GF-D8 (cell line): ENCODE data around the gene SSC4D.

Experiments used
- DNase-seq: peaks from one replicate; lab custom pipeline; 2025; lab: John Stamatoyannopoulos, UW

The SSC4D gene

DNA sequence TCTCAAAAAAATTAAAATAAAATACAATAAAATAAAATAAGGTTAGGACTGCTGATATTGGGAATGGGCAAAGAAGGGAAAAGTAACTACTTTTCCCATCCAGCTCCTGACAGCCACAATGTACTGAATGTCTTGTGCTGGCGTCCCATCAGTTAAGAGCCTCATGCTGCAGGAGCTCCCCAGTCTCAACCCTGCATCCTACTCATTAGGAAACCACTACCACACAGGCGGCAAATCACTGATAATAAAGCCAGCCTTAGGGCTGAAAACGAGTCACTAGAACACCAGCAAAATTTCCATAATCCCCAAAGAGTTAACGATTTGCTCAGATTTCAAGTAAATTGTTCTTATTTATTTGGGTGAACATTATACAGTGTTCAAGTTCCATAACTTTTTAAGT lies 55.0 kb downstream of the SSC4D start:
- no peak for DNase-seq

DNA sequence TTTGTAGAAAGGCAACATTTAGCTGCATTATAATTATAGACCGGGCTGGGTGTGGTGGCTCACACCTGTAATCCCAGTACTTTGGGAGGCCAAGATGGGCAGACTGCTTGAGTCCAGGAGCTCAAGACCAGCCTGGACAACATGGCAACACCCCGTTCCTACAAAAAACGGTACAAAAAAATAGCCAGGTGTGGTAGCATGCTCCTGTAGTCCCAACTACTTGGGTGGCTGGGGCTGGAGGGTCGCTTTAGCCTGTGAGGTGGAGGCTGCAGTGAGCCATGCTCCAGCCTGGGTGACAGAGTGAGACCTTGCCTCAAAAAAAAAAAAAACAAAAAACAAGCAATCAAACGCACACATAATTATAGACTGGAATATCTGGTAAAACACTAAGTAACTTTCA lies 55.8 kb downstream of the SSC4D start:
- no peak for DNase-seq

DNA sequence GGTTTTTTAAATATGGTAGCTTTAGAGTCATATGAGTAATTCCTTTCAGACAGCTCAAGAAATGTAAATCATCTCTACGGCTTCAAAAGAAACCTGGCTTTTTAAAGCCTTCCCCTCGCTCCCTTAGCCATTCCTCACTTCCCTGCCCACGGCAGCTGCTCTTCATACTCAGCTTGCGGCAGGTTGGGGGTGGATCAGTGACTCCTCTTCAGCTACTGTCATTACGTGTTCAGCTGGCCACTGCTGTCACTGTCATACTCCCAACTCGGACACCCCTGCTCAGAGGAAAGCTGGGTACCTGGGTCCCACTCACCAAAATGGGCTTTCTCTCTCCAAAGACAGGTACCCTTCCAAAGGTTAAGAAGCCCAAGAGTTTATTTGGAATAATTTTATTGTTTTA lies 57.3 kb downstream of the SSC4D start:
- DNase-seq: no peak

DNA sequence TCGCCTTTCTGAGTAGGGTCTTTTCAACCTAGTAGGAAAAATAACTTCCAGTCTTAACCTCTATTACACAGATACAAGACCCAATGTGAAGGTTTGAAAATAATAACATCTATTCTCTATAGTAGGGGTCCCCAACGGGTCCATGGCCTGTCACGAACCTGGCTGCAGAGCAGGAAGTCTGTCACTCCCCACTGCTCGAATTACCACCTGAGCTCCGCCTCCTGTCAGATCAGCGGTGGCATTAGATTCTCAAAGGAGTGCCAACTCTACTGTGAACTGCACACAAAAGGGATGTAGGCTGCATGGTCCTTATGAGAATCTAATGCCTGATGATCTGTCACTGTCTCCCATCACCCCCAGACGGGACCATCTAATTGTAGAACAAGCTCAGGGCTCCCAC lies 58.1 kb downstream of the SSC4D start:
- no peak for DNase-seq

DNA sequence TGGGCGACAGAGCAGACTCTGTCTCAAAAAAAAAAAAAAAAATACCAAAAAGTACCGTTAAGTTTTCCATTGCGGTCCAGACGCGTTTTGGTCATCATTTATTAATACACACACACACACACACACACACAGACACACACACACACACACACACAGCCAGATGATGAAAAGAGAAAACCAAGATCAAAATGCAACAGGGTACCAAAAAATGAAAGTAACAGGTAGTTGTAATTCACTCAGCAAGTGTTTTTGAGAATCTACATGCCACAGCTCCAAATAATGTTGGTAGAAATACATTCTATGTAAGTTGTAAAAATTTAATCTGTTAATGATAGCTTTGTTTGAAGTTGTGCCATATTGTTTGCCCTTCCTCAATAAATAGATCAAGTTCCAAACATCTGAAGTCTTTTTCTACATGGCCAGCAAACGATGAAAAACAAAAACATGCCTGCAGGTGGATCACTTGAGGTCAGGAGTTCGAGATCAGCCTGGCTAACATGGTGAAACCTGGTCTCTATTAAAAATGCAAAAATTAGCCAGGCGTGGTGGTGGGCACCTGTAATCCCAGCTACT lies 60.1 kb downstream of the SSC4D start:
- DNase-seq: no peak

DNA sequence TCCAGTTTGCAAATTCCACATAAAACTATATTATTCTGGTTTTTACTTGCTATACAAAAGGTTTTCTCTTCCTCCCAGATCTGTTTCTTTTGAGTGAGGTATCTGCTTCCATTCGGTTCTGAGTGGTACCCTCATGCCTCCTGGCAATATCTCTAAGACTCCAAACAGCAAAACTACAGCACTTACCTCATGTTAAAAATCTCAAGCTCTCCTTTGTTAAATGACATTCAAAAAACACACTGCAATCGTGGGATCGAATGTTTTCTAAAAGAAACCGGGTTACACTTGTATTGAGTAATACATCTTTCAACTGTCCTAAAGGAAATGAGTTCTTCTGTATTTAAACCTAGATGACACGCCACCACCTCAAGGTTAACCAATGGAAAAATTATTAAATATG lies 61.8 kb downstream of the SSC4D start:
- DNase-seq: no peak

DNA sequence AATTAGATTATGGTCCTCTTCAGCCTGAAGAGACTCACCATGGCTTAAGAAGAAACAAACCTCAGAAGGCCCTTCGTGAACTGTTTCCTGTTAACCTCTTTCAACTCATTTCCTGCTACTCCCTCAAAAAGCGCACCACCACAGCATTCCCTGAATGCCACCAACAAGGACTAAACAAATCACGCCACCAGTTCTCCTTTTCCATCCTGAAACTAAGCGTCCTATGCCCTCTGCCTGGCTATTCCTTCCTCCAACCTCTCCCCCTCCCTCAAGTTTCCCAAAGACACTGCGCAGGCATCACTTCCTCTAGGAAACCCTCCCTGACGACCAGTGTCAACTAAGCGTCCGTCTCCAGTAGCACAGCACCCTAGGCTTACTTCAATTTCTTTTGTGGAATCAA lies 62.7 kb downstream of the SSC4D start:
- no peak for DNase-seq

DNA sequence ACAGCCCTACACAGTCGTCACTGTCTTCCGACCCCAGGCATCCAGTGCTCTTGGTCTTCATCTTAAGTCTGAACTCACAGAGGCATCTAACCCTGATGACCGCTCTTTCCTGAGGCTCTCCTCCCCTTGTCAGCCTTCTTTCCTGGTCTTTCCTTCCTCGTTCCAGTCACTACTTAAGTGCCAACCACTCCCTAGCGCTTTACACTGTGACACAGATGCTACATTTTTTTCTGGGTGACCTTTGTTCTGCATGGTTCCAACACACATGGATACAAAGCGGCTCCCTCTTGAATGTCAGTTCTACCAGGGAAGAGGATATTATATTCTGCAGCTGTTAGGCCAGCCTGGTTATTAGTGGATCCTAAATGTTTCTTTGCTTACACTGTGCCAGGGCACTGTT lies 63.4 kb downstream of the SSC4D start:
- DNase-seq: no peak

DNA sequence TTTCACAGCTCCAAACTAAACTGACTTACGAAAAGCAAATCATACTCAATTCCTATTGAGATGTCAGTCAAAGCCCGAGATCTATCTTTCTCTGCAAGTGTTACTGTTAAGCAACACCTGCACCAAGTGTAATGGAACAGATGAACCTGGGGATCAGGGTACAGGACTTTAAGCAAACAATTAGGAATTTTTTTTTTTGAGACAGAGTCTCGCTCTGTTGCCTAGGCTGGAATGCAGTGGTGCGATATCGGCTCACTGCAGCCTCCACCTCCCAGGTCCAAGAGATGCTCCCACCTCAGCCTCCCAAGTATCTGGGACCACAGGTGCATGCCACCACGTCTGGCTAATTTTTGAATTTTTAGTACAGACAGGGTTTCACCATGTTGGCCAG lies 65.6 kb downstream of the SSC4D start:
- DNase-seq: no peak

DNA sequence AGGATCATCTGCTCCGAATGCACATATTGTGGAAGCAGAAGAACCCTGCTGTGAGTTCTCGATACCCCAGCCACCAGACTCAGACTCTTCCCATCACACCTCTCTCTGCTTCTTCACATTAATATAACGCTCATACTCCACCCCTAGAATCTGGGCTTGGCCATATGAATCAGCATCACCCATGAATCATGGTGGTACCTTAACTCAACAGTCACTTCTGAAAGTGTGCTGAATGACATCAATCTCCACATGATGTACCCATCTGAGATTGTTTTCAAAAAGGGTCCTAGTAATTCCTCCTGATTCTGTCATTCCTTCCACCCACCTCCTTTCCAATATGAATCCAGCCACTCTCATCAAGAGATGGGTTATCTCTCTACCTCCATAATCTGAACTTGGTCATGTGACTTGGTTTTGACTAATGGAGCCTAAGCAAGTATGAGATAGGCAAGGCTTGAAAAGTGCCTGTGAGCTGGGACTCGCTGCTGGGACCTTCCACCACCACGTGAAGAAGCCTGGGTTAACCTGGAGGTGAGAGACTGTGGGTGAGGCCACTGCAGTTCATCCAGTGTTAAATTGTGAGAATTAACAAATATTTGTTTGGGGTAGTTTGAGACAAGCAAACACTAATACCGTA lies 66.1 kb downstream of the SSC4D start:
- DNase-seq: no peak

DNA sequence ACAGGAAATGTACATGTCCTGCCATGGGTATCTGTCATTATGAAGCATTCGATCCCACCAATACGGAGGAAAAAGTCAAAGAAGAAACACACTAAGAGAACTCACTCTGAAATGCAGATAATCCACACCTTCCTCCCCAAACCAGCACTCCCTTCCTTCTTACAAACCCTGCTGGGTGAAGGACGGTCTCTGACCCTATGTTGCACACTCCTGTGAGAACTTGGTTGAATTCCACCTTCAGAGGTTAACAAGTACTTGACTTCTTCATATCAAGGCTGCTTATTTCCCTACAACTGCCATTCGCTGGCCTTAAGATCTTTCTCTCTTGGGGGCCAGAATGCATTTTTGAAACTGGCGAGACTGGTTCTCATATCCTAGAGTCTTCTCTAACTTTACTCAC lies 67.3 kb downstream of the SSC4D start:
- DNase-seq: no peak

DNA sequence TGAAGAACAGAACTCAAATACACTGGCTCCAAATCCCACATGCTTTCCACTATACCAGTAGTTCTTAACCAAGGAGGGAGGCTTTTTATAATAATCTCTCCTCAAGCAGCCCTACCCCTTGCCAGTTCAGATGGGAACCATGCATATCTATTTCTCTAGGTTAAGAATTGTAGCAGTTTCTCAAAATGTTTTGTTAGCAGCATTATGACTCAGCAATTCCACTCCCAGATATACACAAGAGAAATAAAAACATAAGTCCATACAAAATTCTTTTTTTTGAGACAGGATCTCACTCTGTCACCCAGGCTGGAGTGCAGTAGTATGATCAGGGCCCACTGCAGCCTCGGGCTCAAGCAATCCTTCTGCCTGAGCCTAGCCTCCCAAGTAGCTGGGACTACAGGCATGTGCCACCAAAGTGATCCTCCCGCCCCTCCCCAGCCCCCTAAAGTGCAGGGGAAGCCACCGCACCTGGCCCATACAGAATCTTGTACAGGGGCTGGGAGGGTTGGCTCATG lies 68.8 kb downstream of the SSC4D start:
- DNase-seq: no peak
